Central memory CD8-positive, alpha-beta T cell (primary cell): ENCODE data around the gene USP17L22.
"Not testable (repeated sequence)": the region's sequence is repeated elsewhere in the genome, so short reads cannot be mapped to it uniquely, and the experiment has no call there.

Experiments used
- ATAC-seq: fragments of 150-1000 bp; cut with Tn5 transposase; replicated peaks from 2 replicates; pipeline ENCODE4 v1.10.0; 2022; ENCODE audit warnings: mild to moderate bottlenecking, moderate FRiP score, moderate number of reproducible peaks; ENCODE audit not compliant: poor library complexity, severe bottlenecking; ENCODE audit errors: extremely low read depth
- DNase-seq, 2 donors: peaks; one replicate each; pipeline ENCODE4 v3.0.0; 2021; ENCODE audit warnings: low spot score in 2 of 2
- H3K27ac Mint-ChIP-seq: one replicate; pipeline ENCODE4 v1.8.0; 2022; ENCODE audit warnings: low read depth, mild to moderate bottlenecking, moderate library complexity, mixed read lengths
- H3K27me3 Mint-ChIP-seq: one replicate; pipeline ENCODE4 v1.8.0; 2022; ENCODE audit warnings: mixed read lengths
- H3K36me3 Mint-ChIP-seq: one replicate; pipeline ENCODE4 v1.8.0; 2022; ENCODE audit warnings: mild to moderate bottlenecking, moderate library complexity, mixed read lengths; ENCODE audit not compliant: insufficient read depth
- H3K4me1 Mint-ChIP-seq: one replicate; pipeline ENCODE4 v1.8.0; 2022; ENCODE audit warnings: mixed read lengths
- H3K4me3 Mint-ChIP-seq: one replicate; pipeline ENCODE4 v1.8.0; 2022; ENCODE audit warnings: mild to moderate bottlenecking, moderate library complexity, mixed read lengths
- H3K9me3 Mint-ChIP-seq: one replicate; pipeline ENCODE4 v1.8.0; 2022; ENCODE audit warnings: mixed read lengths

The USP17L22 gene, protein sequence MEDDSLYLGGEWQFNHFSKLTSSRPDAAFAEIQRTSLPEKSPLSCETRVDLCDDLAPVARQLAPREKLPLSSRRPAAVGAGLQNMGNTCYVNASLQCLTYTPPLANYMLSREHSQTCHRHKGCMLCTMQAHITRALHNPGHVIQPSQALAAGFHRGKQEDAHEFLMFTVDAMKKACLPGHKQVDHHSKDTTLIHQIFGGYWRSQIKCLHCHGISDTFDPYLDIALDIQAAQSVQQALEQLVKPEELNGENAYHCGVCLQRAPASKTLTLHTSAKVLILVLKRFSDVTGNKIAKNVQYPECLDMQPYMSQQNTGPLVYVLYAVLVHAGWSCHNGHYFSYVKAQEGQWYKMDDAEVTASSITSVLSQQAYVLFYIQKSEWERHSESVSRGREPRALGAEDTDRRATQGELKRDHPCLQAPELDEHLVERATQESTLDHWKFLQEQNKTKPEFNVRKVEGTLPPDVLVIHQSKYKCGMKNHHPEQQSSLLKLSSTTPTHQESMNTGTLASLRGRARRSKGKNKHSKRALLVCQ

DNA sequence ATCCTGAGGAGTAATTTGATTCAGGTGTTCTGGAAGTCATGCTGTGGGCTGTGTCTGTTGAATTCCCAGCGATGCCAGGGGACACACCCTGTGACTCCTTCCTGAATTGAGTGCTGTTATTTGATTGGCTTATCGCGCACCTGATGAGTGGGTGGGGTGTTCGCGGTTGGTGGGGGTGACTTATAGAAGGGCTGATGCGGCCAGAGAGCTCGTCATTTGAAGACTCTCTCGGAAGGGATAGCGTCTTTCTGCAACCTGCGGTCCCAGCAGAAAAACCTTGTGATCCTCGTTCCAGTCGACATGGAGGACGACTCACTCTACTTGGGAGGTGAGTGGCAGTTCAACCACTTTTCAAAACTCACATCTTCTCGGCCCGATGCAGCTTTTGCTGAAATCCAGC, at the start of gene USP17L22:
Gene USP17L22, plus strand, starts transcription at position 301 of the 400 bp plus-strand sequence. Its CDS starts 0 bp downstream, at position 301.
- H3K4me1 Mint-ChIP-seq, H3K36me3 Mint-ChIP-seq, DNase-seq, ATAC-seq, H3K27ac Mint-ChIP-seq, H3K4me3 Mint-ChIP-seq, H3K9me3 Mint-ChIP-seq, H3K27me3 Mint-ChIP-seq: not testable (repeated sequence)

DNA sequence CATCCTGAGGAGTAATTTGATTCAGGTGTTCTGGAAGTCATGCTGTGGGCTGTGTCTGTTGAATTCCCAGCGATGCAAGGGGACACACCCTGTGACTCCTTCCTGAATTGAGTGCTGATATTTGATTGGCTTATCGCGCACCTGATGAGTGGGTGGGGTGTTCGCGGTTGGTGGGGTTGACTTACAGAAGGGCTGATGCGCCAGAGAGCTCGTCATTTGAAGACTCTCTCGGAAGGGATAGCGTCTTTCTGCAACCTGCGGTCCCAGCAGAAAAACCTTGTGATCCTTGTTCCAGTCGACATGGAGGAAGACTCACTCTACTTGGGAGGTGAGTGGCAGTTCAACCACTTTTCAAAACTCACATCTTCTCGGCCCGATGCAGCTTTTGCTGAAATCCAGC, 47.6 kb upstream of the USP17L22 start, which contains the start of gene USP17L12:
Gene USP17L12, plus strand, starts transcription at position 301 of the 400 bp plus-strand sequence. Its CDS starts 0 bp downstream, at position 301.
- H3K36me3 Mint-ChIP-seq, H3K9me3 Mint-ChIP-seq, ATAC-seq, H3K4me3 Mint-ChIP-seq, H3K27me3 Mint-ChIP-seq, H3K27ac Mint-ChIP-seq, DNase-seq, H3K4me1 Mint-ChIP-seq: not testable (repeated sequence)

DNA sequence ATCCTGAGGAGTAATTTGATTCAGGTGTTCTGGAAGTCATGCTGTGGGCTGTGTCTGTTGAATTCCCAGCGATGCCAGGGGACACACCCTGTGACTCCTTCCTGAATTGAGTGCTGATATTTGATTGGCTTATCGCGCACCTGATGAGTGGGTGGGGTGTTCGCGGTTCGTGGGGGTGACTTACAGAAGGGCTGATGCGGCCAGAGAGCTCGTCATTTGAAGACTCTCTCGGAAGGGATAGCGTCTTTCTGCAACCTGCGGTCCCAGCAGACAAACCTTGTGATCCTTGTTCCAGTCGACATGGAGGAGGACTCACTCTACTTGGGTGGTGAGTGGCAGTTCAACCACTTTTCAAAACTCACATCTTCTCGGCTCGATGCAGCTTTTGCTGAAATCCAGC, 42.8 kb upstream of the USP17L22 start, which contains the start of gene USP17L13:
Gene USP17L13, plus strand, starts transcription at position 301 of the 400 bp plus-strand sequence. Its CDS starts 0 bp downstream, at position 301.
- not testable (repeated sequence) for H3K27me3 Mint-ChIP-seq, H3K9me3 Mint-ChIP-seq, ATAC-seq, H3K4me3 Mint-ChIP-seq, DNase-seq, H3K4me1 Mint-ChIP-seq, H3K27ac Mint-ChIP-seq, H3K36me3 Mint-ChIP-seq

DNA sequence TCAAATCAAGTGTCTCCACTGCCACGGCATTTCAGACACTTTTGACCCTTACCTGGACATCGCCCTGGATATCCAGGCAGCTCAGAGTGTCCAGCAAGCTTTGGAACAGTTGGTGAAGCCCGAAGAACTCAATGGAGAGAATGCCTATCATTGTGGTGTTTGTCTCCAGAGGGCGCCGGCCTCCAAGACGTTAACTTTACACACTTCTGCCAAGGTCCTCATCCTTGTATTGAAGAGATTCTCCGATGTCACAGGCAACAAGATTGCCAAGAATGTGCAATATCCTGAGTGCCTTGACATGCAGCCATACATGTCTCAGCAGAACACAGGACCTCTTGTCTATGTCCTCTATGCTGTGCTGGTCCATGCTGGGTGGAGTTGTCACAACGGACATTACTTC, 37.2 kb upstream of the USP17L22 start:
- not testable (repeated sequence) for H3K9me3 Mint-ChIP-seq, H3K4me3 Mint-ChIP-seq, DNase-seq, H3K36me3 Mint-ChIP-seq, H3K4me1 Mint-ChIP-seq, ATAC-seq, H3K27me3 Mint-ChIP-seq, H3K27ac Mint-ChIP-seq

DNA sequence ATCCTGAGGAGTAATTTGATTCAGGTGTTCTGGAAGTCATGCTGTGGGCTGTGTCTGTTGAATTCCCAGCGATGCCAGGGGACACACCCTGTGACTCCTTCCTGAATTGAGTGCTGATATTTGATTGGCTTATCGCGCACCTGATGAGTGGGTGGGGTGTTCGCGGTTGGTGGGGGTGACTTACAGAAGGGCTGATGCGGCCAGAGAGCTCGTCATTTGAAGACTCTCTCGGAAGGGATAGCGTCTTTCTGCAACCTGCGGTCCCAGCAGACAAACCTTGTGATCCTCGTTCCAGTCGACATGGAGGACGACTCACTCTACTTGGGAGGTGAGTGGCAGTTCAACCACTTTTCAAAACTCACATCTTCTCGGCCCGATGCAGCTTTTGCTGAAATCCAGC, 33.3 kb upstream of the USP17L22 start, which contains the start of gene USP17L15:
Gene USP17L15, plus strand, starts transcription at position 301 of the 400 bp plus-strand sequence. Its CDS starts 0 bp downstream, at position 301.
- not testable (repeated sequence) for H3K27ac Mint-ChIP-seq, H3K4me1 Mint-ChIP-seq, H3K36me3 Mint-ChIP-seq, DNase-seq, H3K4me3 Mint-ChIP-seq, H3K9me3 Mint-ChIP-seq, ATAC-seq, H3K27me3 Mint-ChIP-seq

DNA sequence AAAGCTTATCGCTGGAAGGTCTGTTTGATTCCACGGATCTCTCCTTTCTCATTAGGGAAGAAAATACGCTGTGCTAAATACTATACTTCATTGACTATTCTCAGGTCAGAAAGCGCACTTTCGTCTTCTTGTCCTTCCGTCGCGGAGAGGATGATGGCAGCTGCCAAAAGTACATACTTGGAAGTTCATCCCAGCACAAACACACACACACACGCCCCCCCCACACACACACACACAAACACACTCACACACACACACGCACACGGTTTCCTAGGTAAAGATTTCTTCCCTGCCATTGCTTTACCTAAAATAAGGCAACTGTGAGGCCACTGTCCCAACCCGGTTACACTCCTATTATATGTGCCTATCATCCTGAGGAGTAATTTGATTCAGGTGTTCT, 29.0 kb upstream of the USP17L22 start:
- H3K27me3 Mint-ChIP-seq, ATAC-seq, H3K9me3 Mint-ChIP-seq, H3K4me3 Mint-ChIP-seq, H3K4me1 Mint-ChIP-seq, H3K27ac Mint-ChIP-seq, H3K36me3 Mint-ChIP-seq: not testable (repeated sequence)
- peak in 1 of 2 donors; percentile 14 for DNase-seq

DNA sequence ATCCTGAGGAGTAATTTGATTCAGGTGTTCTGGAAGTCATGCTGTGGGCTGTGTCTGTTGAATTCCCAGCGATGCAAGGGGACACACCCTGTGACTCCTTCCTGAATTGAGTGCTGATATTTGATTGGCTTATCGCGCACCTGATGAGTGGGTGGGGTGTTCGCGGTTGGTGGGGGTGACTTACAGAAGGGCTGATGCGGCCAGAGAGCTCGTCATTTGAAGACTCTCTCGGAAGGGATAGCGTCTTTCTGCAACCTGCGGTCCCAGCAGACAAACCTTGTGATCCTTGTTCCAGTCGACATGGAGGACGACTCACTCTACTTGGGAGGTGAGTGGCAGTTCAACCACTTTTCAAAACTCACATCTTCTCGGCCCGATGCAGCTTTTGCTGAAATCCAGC, 23.8 kb upstream of the USP17L22 start, which contains the start of gene USP17L17:
Gene USP17L17, plus strand, starts transcription at position 301 of the 400 bp plus-strand sequence. Its CDS starts 0 bp downstream, at position 301.
- DNase-seq, H3K27ac Mint-ChIP-seq, H3K4me1 Mint-ChIP-seq, H3K36me3 Mint-ChIP-seq, H3K27me3 Mint-ChIP-seq, H3K9me3 Mint-ChIP-seq, ATAC-seq, H3K4me3 Mint-ChIP-seq: not testable (repeated sequence)

DNA sequence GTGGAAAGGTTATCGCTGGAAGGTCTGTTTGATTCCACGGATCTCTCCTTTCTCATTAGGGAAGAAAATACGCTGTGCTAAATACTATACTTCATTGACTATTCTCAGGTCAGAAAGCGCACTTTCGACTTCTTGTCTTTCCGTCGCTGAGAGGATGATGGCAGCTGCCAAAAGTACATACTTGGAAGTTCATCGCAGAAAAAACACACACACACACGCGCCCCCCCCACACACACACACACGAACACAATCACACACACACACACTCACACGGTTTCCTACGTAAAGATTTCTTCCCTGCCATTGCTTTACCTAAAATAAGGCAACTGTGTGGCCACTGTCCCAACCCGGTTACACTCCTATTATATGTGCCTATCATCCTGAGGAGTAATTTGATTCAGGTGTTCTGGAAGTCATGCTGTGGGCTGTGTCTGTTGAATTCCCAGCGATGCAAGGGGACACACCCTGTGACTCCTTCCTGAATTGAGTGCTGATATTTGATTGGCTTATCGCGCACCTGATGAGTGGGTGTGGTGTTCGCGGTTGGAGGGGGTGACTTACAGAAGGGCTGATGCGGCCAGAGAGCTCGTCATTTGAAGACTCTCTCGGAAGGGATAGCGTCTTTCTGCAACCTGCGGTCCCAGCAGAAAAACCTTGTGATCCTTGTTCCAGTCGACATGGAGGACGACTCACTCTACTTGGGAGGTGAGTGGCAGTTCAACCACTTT, 19.3 kb upstream of the USP17L22 start, which contains the start of gene USP17L18:
Gene USP17L18, plus strand, starts transcription at position 678 of the 728 bp plus-strand sequence. Its CDS starts 0 bp downstream, at position 678.
- not testable (repeated sequence) for H3K36me3 Mint-ChIP-seq, H3K27me3 Mint-ChIP-seq, H3K4me3 Mint-ChIP-seq, H3K9me3 Mint-ChIP-seq, H3K27ac Mint-ChIP-seq, DNase-seq, ATAC-seq, H3K4me1 Mint-ChIP-seq

DNA sequence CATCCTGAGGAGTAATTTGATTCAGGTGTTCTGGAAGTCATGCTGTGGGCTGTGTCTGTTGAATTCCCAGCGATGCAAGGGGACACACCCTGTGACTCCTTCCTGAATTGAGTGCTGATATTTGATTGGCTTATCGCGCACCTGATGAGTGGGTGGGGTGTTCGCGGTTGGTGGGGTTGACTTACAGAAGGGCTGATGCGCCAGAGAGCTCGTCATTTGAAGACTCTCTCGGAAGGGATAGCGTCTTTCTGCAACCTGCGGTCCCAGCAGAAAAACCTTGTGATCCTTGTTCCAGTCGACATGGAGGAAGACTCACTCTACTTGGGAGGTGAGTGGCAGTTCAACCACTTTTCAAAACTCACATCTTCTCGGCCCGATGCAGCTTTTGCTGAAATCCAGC, 14.3 kb upstream of the USP17L22 start, which contains the start of gene USP17L19:
Gene USP17L19, plus strand, starts transcription at position 301 of the 400 bp plus-strand sequence. Its CDS starts 0 bp downstream, at position 301.
- not testable (repeated sequence) for DNase-seq, ATAC-seq, H3K4me1 Mint-ChIP-seq, H3K27me3 Mint-ChIP-seq, H3K4me3 Mint-ChIP-seq, H3K36me3 Mint-ChIP-seq, H3K9me3 Mint-ChIP-seq, H3K27ac Mint-ChIP-seq

DNA sequence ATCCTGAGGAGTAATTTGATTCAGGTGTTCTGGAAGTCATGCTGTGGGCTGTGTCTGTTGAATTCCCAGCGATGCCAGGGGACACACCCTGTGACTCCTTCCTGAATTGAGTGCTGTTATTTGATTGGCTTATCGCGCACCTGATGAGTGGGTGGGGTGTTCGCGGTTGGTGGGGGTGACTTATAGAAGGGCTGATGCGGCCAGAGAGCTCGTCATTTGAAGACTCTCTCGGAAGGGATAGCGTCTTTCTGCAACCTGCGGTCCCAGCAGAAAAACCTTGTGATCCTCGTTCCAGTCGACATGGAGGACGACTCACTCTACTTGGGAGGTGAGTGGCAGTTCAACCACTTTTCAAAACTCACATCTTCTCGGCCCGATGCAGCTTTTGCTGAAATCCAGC, 9.6 kb upstream of the USP17L22 start, which contains the start of gene USP17L20:
Gene USP17L20, plus strand, starts transcription at position 301 of the 400 bp plus-strand sequence. Its CDS starts 0 bp downstream, at position 301.
- H3K36me3 Mint-ChIP-seq, ATAC-seq, DNase-seq, H3K27me3 Mint-ChIP-seq, H3K27ac Mint-ChIP-seq, H3K9me3 Mint-ChIP-seq, H3K4me3 Mint-ChIP-seq, H3K4me1 Mint-ChIP-seq: not testable (repeated sequence)

DNA sequence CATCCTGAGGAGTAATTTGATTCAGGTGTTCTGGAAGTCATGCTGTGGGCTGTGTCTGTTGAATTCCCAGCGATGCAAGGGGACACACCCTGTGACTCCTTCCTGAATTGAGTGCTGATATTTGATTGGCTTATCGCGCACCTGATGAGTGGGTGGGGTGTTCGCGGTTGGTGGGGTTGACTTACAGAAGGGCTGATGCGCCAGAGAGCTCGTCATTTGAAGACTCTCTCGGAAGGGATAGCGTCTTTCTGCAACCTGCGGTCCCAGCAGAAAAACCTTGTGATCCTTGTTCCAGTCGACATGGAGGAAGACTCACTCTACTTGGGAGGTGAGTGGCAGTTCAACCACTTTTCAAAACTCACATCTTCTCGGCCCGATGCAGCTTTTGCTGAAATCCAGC, 4.8 kb upstream of the USP17L22 start, which contains the start of gene USP17L21:
Gene USP17L21, plus strand, starts transcription at position 301 of the 400 bp plus-strand sequence. Its CDS starts 0 bp downstream, at position 301.
- H3K27ac Mint-ChIP-seq, H3K4me1 Mint-ChIP-seq, H3K4me3 Mint-ChIP-seq, DNase-seq, H3K27me3 Mint-ChIP-seq, ATAC-seq, H3K9me3 Mint-ChIP-seq, H3K36me3 Mint-ChIP-seq: not testable (repeated sequence)

DNA sequence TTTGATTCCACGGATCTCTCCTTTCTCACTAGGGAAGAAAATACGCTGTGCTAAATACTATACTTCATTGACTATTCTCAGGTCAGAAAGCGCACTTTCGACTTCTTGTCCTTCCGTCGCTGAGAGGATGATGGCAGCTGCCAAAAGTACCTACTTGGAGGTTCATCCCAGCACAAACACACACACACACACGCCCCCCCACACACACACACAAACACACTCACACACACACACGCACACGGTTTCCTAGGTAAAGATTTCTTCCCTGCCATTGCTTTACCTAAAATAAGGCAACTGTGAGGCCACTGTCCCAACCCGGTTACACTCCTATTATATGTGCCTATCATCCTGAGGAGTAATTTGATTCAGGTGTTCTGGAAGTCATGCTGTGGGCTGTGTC, 4.3 kb downstream of the USP17L22 start:
- DNase-seq: peak; percentile 10 to 18
- not testable (repeated sequence) for H3K4me3 Mint-ChIP-seq, H3K27me3 Mint-ChIP-seq, H3K4me1 Mint-ChIP-seq, H3K36me3 Mint-ChIP-seq, ATAC-seq, H3K9me3 Mint-ChIP-seq, H3K27ac Mint-ChIP-seq
